LHCN-M2 (cell line): ENCODE results near the gene AQR. TPM values are rescaled to one million over a fixed set of nuclear protein-coding genes. Genes with fewer than 3 reads are reported as not detected.
A peak's percentile ranks its signal among the peaks of the same experiment; 100 is the strongest.

Source experiments
- DNase-seq: peaks from one replicate; pipeline ENCODE4 v3.0.0-alpha.2; 2012; ENCODE audit warnings: low read depth
- total RNA-seq: library from RNA; depleted of rRNA; stranded (reverse); fragments of >200 nt; gene quantifications from 2 replicates; pipeline ENCODE4 v1.2.3, GENCODE V29; 2014

The AQR gene
- total RNA-seq, 1 experiment from 2014 or later: 29.7 TPM

GRCh38 chr15:34879107-34879506 is 90.4 kb downstream of the AQR start:
- DNase-seq: no peak

GRCh38 chr15:34876640-34877039 is 92.9 kb downstream of the AQR start:
- DNase-seq: no peak

- DNase-seq: no peak
Observed at GRCh38 chr15:34869110-34869509, 100.4 kb downstream of the AQR start.

- no peak for DNase-seq
Observed at GRCh38 chr15:34865531-34865930, 104.0 kb downstream of the AQR start.

GRCh38 chr15:34861214-34861613 is 108.3 kb downstream of the AQR start:
- DNase-seq: no peak

GRCh38 chr15:34855893-34856292 is 113.6 kb downstream of the AQR start:
- DNase-seq: peak; percentile 49

- DNase-seq: peak; percentile 81
Observed at GRCh38 chr15:34855413-34855812, 114.1 kb downstream of the AQR start.

- no peak for DNase-seq
Observed at GRCh38 chr15:34854232-34854631, 115.3 kb downstream of the AQR start.

- DNase-seq: no peak
Observed at GRCh38 chr15:34853001-34853758, 116.4 kb downstream of the AQR start.

GRCh38 chr15:34851751-34852150 is 117.8 kb downstream of the AQR start:
- DNase-seq: no peak

- no peak for DNase-seq
Observed at GRCh38 chr15:34851007-34851406, 118.5 kb downstream of the AQR start.

- no peak for DNase-seq
Observed at GRCh38 chr15:34850121-34850520, 119.4 kb downstream of the AQR start.

- DNase-seq: no peak
Observed at GRCh38 chr15:34849364-34849959, 120.1 kb downstream of the AQR start.

GRCh38 chr15:34847598-34847997 is 121.9 kb downstream of the AQR start:
- DNase-seq: no peak

GRCh38 chr15:34841262-34841725 is 128.2 kb downstream of the AQR start:
- DNase-seq: no peak

- DNase-seq: no peak
Observed at GRCh38 chr15:34838282-34838681, 131.3 kb downstream of the AQR start.

- DNase-seq: peak; percentile 82
Observed at GRCh38 chr15:34837246-34838016, 132.1 kb downstream of the AQR start.

- no peak for DNase-seq
Observed at GRCh38 chr15:34828145-34828911, 141.2 kb downstream of the AQR start.

GRCh38 chr15:34821831-34822230 is 147.7 kb downstream of the AQR start:
- DNase-seq: no peak

- no peak for DNase-seq
Observed at GRCh38 chr15:34820110-34820509, 149.4 kb downstream of the AQR start.

- peak; percentile 59 for DNase-seq
Observed at GRCh38 chr15:34818526-34818925, 151.0 kb downstream of the AQR start.

GRCh38 chr15:34815836-34816235 is 153.7 kb downstream of the AQR start:
- DNase-seq: no peak
